ENCODE data around the gene NEUROG2. TPM values are rescaled to one million over a fixed set of nuclear protein-coding genes. Genes with fewer than 3 reads are reported as not detected.

The NEUROG2 gene
- total and polyA plus RNA-seq, 5 donors, result not detected

DNA sequence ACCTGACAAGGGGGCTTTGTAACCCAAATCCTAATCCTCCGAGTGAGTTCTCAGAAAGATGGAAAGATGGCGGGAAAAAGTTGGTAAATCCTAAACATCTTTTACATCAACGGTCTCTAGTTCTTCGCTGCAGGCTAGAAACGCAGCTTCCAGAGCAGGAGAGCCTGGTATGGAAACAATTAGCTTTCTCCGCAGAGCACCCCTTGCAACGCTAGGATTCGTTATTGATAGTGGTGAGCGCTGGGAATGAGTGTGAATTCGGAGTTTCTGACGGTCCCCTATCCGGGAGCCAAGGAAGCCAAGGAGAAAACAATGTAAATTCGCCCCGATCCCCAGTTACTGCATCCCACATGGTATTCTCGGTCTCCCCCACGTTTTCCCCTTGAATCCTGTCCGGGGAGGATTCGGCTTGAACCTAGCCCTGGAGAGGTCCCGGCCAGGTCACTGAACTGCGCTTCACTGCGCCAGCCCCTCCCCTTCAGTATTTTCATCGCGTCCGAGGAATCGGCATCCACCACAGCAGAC lies 4.7 kb upstream of the NEUROG2 start:
- Histone ChIP-seq H3K4me1 (ENCODE audit: control insufficient read depth, insufficient read depth, low read length) (peaks cover 3% of the 10 kb centered on the region), H3K27me3 (ENCODE audit: control insufficient read depth, insufficient read depth) (no peaks in the 10 kb centered on the region)
- intact Hi-C loops (cut with DNase I), result loop anchor here in 3 of 4 donors (5.0 to 10.0 kb wide), 2 partner anchors 186 to 193 kb away; no protein-coding TSS in a partner anchor

DNA sequence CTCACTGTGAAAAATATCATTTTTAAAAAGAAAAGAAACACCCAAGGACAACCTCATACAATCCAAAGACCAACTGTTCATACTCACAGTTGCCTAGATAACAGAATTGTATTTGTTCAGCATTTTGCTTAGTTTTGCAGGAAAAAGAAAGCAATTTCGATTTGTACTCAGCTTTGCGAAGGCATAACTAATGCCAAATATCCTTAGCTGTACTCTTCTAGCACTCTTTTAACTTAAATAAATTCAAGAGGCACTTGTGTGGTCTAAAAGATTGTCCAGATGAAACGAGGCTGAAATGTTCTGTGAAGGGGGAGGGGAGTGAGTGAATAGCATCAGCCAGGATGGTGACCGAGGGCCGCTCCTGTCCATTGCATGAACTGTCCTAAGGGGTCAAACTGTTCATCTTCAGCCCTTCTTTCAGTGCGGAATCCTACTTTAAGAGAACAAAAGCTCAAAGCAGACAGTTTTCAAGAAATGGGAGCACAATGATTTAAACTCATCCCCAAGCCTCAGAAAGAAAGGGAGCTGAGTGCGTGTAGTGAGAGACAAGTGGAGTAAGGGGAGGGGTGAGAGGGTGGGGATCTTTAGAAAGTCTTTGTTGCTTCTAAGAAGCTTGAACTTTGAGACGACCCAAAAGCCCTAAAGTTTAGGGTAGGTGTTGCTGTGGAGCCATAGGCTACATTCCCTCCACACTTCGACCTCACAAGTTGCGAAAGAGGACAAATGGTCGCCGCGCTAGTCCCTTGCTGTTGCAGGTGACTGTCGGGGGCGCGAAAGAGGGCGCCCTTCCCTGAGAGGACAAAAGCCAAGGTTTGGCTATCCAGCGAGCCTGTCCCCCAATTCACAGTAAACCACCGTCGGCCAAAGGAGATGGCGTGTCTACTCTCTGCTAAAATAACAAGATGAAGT lies 4.0 kb upstream of the NEUROG2 start:
- Histone ChIP-seq H3K9me3 (ENCODE audit: control insufficient read depth, low read length) (no peaks in the 10 kb centered on the region), H3K27me3 (ENCODE audit: control insufficient read depth, insufficient read depth) (no peaks in the 10 kb centered on the region), H3K4me1 (ENCODE audit: control insufficient read depth, insufficient read depth, low read length) (peaks cover 5% of the 10 kb centered on the region), H3K27ac (ENCODE audit: low read length) (no peak overlapping the region), H3K4me3 (ENCODE audit: low read length) (no peak overlapping the region)
- intact Hi-C loops (cut with DNase I), result loop anchor here (5.0 to 10.0 kb wide), 3 partner anchors 185 to 193 kb away; no protein-coding TSS in a partner anchor
- 6% methylated on average over 21 of the region's 21 CpGs for WGBS
- no peak for ATAC-seq
- no peak for DNase-seq

More for the DNA sequence above, 4.7 kb upstream of the NEUROG2 start:
- H3K27ac ChIP-seq (ENCODE audit: low read length), result no peak overlapping the region
- no peak overlapping the region for H3K4me3 ChIP-seq (ENCODE audit: low read length)
- ATAC-seq (no peak), DNase-seq (no peak)
- H3K9me3 ChIP-seq (ENCODE audit: control insufficient read depth, low read length), result no peaks in the 10 kb centered on the region
- 3% methylated on average over 25 of the region's 25 CpGs for WGBS

DNA sequence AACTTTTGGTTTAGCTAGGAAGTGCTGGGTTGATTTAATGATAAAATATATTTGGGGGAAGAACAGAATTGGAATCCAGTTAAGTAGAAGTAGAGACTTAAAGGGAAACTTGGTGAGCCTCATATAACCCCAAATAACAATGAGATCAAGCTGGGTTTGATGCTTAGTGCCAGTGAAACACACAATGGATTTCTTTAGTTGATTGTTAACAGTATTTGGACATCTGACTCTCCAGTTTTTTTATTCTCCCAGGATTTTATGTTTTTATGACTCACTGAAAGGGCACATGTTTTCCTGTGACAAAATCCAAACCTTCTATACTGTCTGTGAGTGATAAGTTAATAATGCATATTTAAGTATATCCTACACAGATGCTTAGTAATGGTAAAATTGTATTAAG lies 2.7 kb upstream of the NEUROG2 start:
- peaks cover 5% of the 10 kb centered on the region for H3K4me1 ChIP-seq (ENCODE audit: control insufficient read depth, insufficient read depth, low read length)
- ATAC-seq (no peak), DNase-seq (no peak)
- intact Hi-C loops (cut with DNase I), result loop anchor here in 1 of 4 donors (5.0 kb wide), 1 partner anchor 186 kb away; no protein-coding TSS in a partner anchor
- H3K4me3 ChIP-seq (ENCODE audit: low read length), result no peak overlapping the region
- H3K27ac ChIP-seq (ENCODE audit: low read length), result no peak overlapping the region
- H3K9me3 ChIP-seq (ENCODE audit: control insufficient read depth, low read length), result no peaks in the 10 kb centered on the region
- H3K27me3 ChIP-seq (ENCODE audit: control insufficient read depth, insufficient read depth), result no peaks in the 10 kb centered on the region

DNA sequence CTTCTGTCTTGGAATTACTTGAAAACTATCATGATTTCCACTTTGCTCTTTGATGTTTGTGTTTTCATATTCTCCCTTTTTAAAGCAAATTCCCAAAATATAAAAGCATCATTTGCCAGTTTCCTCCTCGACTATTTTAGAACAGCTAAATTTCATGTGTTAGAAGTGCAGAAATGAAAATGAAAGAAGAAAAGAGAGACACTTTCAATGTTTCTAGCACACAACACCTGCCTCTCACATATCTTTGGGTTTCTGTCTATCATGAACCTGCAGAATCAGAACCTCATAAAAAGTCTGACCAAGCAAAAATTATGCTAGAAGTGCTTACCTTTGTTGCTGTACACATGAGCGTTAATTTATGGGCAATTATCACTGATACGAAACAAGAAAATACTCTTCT lies 1.9 kb upstream of the NEUROG2 start:
- Histone ChIP-seq H3K27me3 (ENCODE audit: control insufficient read depth, insufficient read depth) (no peaks in the 10 kb centered on the region), H3K4me1 (ENCODE audit: control insufficient read depth, insufficient read depth, low read length) (peaks cover 5% of the 10 kb centered on the region), H3K27ac (ENCODE audit: low read length) (no peak overlapping the region), H3K4me3 (ENCODE audit: low read length) (no peak overlapping the region), H3K9me3 (ENCODE audit: control insufficient read depth, low read length) (no peaks in the 10 kb centered on the region)
- no peak for DNase-seq
- 22% methylated on average over 3 of the region's 3 CpGs for WGBS
- intact Hi-C loops (cut with DNase I), result loop anchor here in 1 of 4 donors (5.0 kb wide), 1 partner anchor 186 kb away; no protein-coding TSS in a partner anchor
- no peak for ATAC-seq

DNA sequence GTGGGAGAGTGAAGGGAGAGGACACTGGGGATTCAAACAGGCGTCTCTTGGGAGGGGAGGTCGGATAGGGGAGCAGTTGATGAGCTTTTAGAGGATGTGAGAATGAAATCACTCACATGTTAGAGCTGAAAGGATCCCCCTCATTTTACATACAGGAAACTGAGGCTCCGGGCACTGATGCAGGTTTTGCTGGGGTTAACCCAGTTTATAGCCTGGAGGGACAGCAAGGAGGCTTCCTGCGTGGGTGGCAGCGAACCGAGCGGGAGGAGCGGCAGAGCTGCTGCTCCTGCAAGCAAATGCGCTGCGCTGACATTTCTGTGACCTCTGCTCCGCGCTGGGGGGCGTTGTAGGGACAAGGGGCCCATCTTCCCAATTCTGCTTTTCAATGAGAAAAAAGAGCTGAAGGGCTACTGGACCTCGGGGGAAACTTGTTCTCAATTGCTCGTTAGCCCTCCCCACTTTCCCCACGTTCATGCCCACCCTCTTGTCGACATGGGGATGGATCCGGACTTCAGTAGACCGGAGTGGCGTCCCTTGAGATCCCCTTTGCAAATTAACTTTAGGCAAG lies 1.2 kb upstream of the NEUROG2 start:
- H3K4me3 ChIP-seq (ENCODE audit: low read length), result peak overlapping the region; percentile 66
- intact Hi-C loops (cut with DNase I), result loop anchor here in 1 of 4 donors (5.0 kb wide), 1 partner anchor 185 kb away; no protein-coding TSS in a partner anchor
- H3K4me1 ChIP-seq (ENCODE audit: control insufficient read depth, insufficient read depth, low read length), result peaks cover 5% of the 10 kb centered on the region
- H3K9me3 ChIP-seq (ENCODE audit: control insufficient read depth, low read length), result no peaks in the 10 kb centered on the region
- WGBS, result 4% methylated on average over 20 of the region's 20 CpGs
- ATAC-seq, result no peak
- H3K27ac ChIP-seq (ENCODE audit: low read length), result no peak overlapping the region
- DNase-seq, result no peak
- H3K27me3 ChIP-seq (ENCODE audit: control insufficient read depth, insufficient read depth), result peaks cover 3% of the 10 kb centered on the region

DNA sequence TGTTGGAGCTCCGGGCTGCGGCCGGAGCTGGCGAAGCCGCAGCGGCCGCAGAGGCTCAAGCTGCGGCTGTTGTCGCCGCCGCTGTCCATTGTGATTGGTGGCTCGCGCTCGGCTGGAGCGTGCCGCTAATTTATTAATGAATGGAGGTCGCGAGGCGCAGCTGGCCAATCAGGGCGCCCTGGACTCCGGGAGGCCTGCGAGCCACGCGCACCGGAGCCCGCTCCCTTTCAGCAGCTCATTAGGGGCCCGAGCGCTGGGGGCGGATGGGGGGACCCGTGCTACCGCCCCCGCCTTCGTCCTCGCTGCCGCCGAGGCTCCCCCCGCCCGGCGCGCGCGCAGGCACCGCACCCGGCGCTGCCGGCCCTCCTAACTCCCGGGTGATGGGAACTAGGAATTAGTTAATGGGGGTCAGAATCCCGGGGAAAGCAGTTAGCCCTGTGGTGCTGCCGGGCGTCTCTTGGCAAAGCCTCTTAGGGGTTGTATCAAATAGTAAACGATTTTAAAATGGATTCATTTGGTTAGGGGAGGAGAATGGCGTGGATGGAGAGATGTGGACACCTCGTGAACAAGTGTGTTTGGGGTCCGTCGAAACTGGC lies 589 bp upstream of the NEUROG2 start:
- H3K27me3 ChIP-seq (ENCODE audit: control insufficient read depth, insufficient read depth), result peaks cover 4% of the 10 kb centered on the region
- intact Hi-C loops (cut with DNase I), result loop anchor here in 1 of 4 donors (5.0 kb wide), 1 partner anchor 184 kb away; no protein-coding TSS in a partner anchor
- DNase-seq (peak; percentile 20 to 70 (median 53)), ATAC-seq (peak; percentile 43 to 55)
- H3K4me3 ChIP-seq (ENCODE audit: low read length), result peak overlapping the region; percentile 66
- peaks cover 5% of the 10 kb centered on the region for H3K4me1 ChIP-seq (ENCODE audit: control insufficient read depth, insufficient read depth, low read length)
- no peak overlapping the region for H3K27ac ChIP-seq (ENCODE audit: low read length)
- no peaks in the 10 kb centered on the region for H3K9me3 ChIP-seq (ENCODE audit: control insufficient read depth, low read length)
- 1% methylated on average over 55 of the region's 55 CpGs for WGBS

DNA sequence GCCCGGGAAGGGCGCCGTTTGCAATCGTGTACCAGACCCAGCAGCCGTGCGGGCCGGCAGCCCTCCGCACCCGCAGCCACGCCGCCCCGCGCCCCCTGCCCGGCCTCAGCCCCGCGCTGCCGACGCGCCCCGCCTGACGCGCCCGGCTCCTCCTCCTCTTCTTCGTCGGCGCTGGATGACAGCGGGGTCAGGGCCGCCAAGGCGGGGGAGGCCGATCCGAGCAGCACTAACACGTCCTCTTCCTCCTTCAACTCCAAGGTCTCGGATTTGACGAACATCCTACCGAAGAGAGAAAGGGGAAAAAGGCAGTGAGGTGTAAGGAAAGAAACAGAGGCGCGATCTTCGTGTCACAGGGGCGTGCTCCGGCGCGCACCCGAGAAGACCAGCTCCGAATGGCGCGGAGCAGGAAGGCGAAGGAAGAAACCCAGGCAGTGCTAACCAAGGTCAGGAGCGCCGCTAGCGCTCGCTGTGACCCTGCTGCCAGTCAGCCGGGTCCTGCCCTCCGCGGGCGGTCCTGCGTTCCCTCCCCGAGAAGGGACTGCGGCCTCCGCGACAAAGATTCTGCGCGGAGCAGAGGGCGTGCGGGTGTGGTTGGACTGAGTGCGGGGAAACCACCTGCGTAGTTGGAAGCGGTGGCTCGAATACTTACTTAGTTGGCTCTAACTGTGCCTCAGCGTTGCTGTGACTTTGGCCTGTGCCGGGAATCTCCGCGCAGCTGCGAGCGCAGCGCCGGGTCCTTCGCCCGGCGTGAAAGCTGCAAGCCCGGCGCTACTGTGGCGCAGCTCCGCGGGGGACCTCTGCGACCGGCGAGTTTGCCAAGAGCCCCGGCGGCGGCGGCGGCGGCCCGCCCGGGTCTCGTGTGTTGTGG lies 548 bp downstream of the NEUROG2 start:
- intact Hi-C loops (cut with DNase I), result loop anchor here in 1 of 4 donors (5.0 kb wide), 1 partner anchor 183 kb away; no protein-coding TSS in a partner anchor
- H3K27me3 ChIP-seq (ENCODE audit: control insufficient read depth, insufficient read depth), result peaks cover 7% of the 10 kb centered on the region
- H3K4me3 ChIP-seq (ENCODE audit: low read length), result peak overlapping the region; percentile 66
- H3K27ac ChIP-seq (ENCODE audit: low read length), result no peak overlapping the region
- H3K4me1 ChIP-seq (ENCODE audit: control insufficient read depth, insufficient read depth, low read length), result peaks cover 10% of the 10 kb centered on the region
- WGBS, result under 1% methylated on average over 96 of the region's 96 CpGs
- no peaks in the 10 kb centered on the region for H3K9me3 ChIP-seq (ENCODE audit: control insufficient read depth, low read length)
- DNase-seq, result peak in 2 of 3 donors; percentile 55 to 63
- ATAC-seq, result peak; percentile 54 to 73

DNA sequence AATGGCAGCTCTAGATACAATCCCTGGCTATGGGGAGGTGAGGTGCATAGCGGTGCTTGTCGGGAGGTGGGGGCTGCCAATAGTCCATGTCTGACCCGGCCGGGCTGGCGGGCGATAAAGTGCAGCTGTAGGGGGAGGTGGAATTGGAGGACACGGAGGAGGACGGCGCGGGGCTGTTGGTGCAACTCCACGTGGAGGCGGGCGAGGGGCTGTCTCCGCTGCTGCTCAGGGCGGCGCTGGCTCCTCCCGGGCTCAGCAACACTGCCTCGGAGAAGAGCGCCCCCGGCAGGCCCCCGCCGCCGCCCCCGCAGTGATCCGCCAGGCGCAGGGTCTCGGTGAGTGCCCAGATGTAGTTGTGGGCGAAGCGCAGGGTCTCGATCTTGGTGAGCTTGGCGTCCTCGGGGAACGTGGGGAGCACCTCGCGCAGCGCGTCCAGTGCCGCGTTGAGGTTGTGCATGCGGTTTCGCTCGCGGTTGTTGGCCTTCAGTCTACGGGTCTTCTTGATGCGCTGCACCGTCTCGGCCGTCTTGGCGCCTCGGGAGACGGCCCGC lies 1.3 kb downstream of the NEUROG2 start:
- 2% methylated on average over 52 of the region's 52 CpGs for WGBS
- Histone ChIP-seq H3K27ac (ENCODE audit: low read length) (no peak overlapping the region), H3K4me3 (ENCODE audit: low read length) (peak overlapping the region; percentile 66), H3K27me3 (ENCODE audit: control insufficient read depth, insufficient read depth) (peaks cover 7% of the 10 kb centered on the region), H3K9me3 (ENCODE audit: control insufficient read depth, low read length) (no peaks in the 10 kb centered on the region), H3K4me1 (ENCODE audit: control insufficient read depth, insufficient read depth, low read length) (peaks cover 11% of the 10 kb centered on the region)
- no peak for ATAC-seq
- intact Hi-C loops (cut with DNase I), result loop anchor here in 1 of 4 donors (5.0 kb wide), 1 partner anchor 182 kb away; no protein-coding TSS in a partner anchor
- peak in 1 of 3 donors; percentile 42 for DNase-seq

DNA sequence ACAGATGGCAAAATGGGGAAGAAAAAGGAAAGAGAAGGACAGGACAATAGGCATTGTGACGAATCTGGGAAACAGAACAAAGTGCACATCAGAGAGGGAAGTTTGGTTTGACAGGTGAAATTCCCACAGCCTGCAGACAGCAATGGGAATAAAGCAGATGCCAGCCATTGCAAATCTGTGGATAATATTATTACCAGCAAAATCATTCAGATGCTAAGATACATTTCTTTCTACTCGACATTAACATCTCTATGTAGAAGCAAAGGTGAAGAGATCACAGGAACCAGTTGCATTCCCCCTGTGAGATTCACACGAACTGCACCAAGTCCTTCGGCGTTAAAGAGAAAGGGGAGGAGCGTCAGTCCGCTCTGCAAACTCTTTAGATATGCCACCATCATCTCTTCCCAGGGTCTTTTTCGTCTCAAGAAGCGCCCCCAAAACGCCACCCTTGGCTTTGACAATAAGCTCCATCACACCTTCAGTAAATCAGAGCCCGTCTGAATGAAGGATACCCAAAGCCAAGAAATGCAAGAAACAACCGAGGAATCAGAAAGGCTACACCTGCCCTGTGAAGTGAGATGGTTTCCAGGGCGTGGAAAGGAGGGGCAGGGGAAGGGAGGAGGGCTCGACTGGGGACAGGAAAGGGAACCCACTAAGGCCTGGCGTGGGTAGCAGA lies 1.9 kb downstream of the NEUROG2 start:
- no peak for ATAC-seq
- no peak for DNase-seq
- intact Hi-C loops (cut with DNase I), result no loop called here
- Histone ChIP-seq H3K27me3 (ENCODE audit: control insufficient read depth, insufficient read depth) (peaks cover 7% of the 10 kb centered on the region), H3K4me3 (ENCODE audit: low read length) (peak overlapping the region; percentile 66), H3K4me1 (ENCODE audit: control insufficient read depth, insufficient read depth, low read length) (peaks cover 11% of the 10 kb centered on the region), H3K9me3 (ENCODE audit: control insufficient read depth, low read length) (no peaks in the 10 kb centered on the region), H3K27ac (ENCODE audit: low read length) (no peak overlapping the region)
- WGBS, result 3% methylated on average over 15 of the region's 15 CpGs
